Esophagus squamous epithelium (tissue), 4 donors: Measurements from ENCODE around the gene MAGI1.

Experiments
- CTCF ChIP-seq, 6 experiments: fragments of 450-650 bp in 4 of 6; fragments of 200-600 bp in 2 of 6; sonication (generic) in 2 of 6; IDR thresholded peaks; one replicate each; pipeline ENCODE4 v1.5.1; 2016 to 2019; ENCODE audit warnings: antibody characterized with exemption in 6 of 6, mild to moderate bottlenecking in 4 of 6, moderate library complexity in 4 of 6
- POLR2A ChIP-seq, 4 donors: fragments of 450-650 bp; IDR thresholded peaks; one replicate each; pipeline ENCODE4 v1.6.1; 2017; ENCODE audit warnings: antibody characterized with exemption in 4 of 4, mild to moderate bottlenecking in 4 of 4, moderate library complexity in 3 of 4

- no peak for TF ChIP-seq CTCF (IDR thresholded peaks at IDR 0.05)
- TF ChIP-seq POLR2A (IDR thresholded peaks at IDR 0.05) = no peak
Observed at GRCh38 chr3:65551945-65552344, 486.8 kb downstream of the MAGI1 start.
